ENCODE results near the gene CHAMP1. TPM values are rescaled to one million over a fixed set of nuclear protein-coding genes. Genes with fewer than 3 reads are reported as not detected.
A peak's percentile ranks its signal among the peaks of the same experiment; 100 is the strongest.

CHAMP1 gene
- total RNA-seq (10 to 100 TPM; 11.1 to 11.2 TPM), polyA plus RNA-seq (ENCODE audit: insufficient read length in 2 of 2) (10 to 100 TPM; 34.7 to 54.0 TPM)
- long read RNA-seq, donor 1, full-length matches to known transcripts = 22 of 22 reads
- long read RNA-seq, donor 1, partial matches to known transcripts = 0 of 22 reads
- long read RNA-seq, donor 1, other reads (novel, unspliced or antisense) = 0 of 22 reads
- long read RNA-seq, donor 2, full-length matches to known transcripts = 21 of 21 reads
- long read RNA-seq, donor 2, partial matches to known transcripts = 0 of 21 reads
- long read RNA-seq, donor 2, other reads (novel, unspliced or antisense) = 0 of 21 reads
- long read RNA-seq, donor 3, full-length matches to known transcripts = 22 of 22 reads
- long read RNA-seq, donor 3, partial matches to known transcripts = 0 of 22 reads
- long read RNA-seq, donor 3, other reads (novel, unspliced or antisense) = 0 of 22 reads
- long read RNA-seq, donor 4, full-length matches to known transcripts = 24 of 24 reads
- long read RNA-seq, donor 4, partial matches to known transcripts = 0 of 24 reads
- long read RNA-seq, donor 4, other reads (novel, unspliced or antisense) = 0 of 24 reads

- Histone ChIP-seq H3K4me3 (ENCODE audit: low read depth, low read length) (peak within 1 kb of the TSS; percentile 71), H3K36me3 (ENCODE audit: control insufficient read depth, insufficient read depth, low read length) (no peaks in the 10 kb centered on the region), H3K27ac (ENCODE audit: low read depth, low read length) (peak within 1 kb of the TSS; percentile 90), H3K27me3 (ENCODE audit: control insufficient read depth, insufficient read depth, low read length) (no peaks in the 10 kb centered on the region), H3K4me1 (ENCODE audit: control insufficient read depth, insufficient read depth, low read length) (peaks cover 27% of the 10 kb centered on the region), H3K9me3 (ENCODE audit: control insufficient read depth, insufficient read depth, low read length) (no peaks in the 10 kb centered on the region)
- peak; percentile 88 to 99 (median 94) for DNase-seq (ENCODE audit: low read depth in 4 of 6, low spot score in 6 of 6)
- WGBS (ENCODE audit: insufficient coverage) = under 1% methylated on average over 107 of the region's 107 CpGs
Measured at GRCh38 chr13:114314074-114314912, at the start of gene CHAMP1. CHAMP1 (plus strand) TSS chr13:114314503; CDS start chr13:114323843, 9,340 bp downstream.

GRCh38 chr13:114264886-114265611 lies 49.3 kb upstream of the CHAMP1 start:
- no peaks in the 10 kb centered on the region for H3K4me1 ChIP-seq (ENCODE audit: control insufficient read depth, insufficient read depth, low read length)
- no peak overlapping the region for H3K4me3 ChIP-seq (ENCODE audit: low read depth, low read length)
- no peak for DNase-seq (ENCODE audit: low read depth in 4 of 6, low spot score in 6 of 6)
- no peaks in the 10 kb centered on the region for H3K9me3 ChIP-seq (ENCODE audit: control insufficient read depth, insufficient read depth, low read length)
- 100% methylated on average over 2 of the region's 8 CpGs for WGBS (ENCODE audit: insufficient coverage)
- no peak overlapping the region for H3K27ac ChIP-seq (ENCODE audit: low read depth, low read length)
- H3K27me3 ChIP-seq (ENCODE audit: control insufficient read depth, insufficient read depth, low read length) = no peaks in the 10 kb centered on the region
- H3K36me3 ChIP-seq (ENCODE audit: control insufficient read depth, insufficient read depth, low read length) = peaks cover 60% of the 10 kb centered on the region

- DNase-seq (ENCODE audit: low read depth in 4 of 6, low spot score in 6 of 6) = no peak
- WGBS (ENCODE audit: insufficient coverage) = 100% methylated on average over 1 of the region's 5 CpGs
- H3K36me3 ChIP-seq (ENCODE audit: control insufficient read depth, insufficient read depth, low read length) = peaks cover 56% of the 10 kb centered on the region
Measured at GRCh38 chr13:114266241-114266640, 48.1 kb upstream of the CHAMP1 start.

GRCh38 chr13:114268344-114269280 lies 45.7 kb upstream of the CHAMP1 start:
- Histone ChIP-seq H3K4me3 (ENCODE audit: low read depth, low read length) (no peak overlapping the region), H3K27me3 (ENCODE audit: control insufficient read depth, insufficient read depth, low read length) (no peaks in the 10 kb centered on the region), H3K27ac (ENCODE audit: low read depth, low read length) (no peak overlapping the region), H3K36me3 (ENCODE audit: control insufficient read depth, insufficient read depth, low read length) (peaks cover 53% of the 10 kb centered on the region), H3K9me3 (ENCODE audit: control insufficient read depth, insufficient read depth, low read length) (no peaks in the 10 kb centered on the region), H3K4me1 (ENCODE audit: control insufficient read depth, insufficient read depth, low read length) (no peaks in the 10 kb centered on the region)
- WGBS (ENCODE audit: insufficient coverage) = 88% methylated on average over 3 of the region's 6 CpGs
- DNase-seq (ENCODE audit: low read depth in 4 of 6, low spot score in 6 of 6) = no peak

More at GRCh38 chr13:114266241-114266640, 48.1 kb upstream of the CHAMP1 start:
- Histone ChIP-seq H3K4me3 (ENCODE audit: low read depth, low read length) (no peak overlapping the region), H3K27ac (ENCODE audit: low read depth, low read length) (no peak overlapping the region), H3K9me3 (ENCODE audit: control insufficient read depth, insufficient read depth, low read length) (no peaks in the 10 kb centered on the region), H3K4me1 (ENCODE audit: control insufficient read depth, insufficient read depth, low read length) (no peaks in the 10 kb centered on the region), H3K27me3 (ENCODE audit: control insufficient read depth, insufficient read depth, low read length) (no peaks in the 10 kb centered on the region)

GRCh38 chr13:114269281-114269770 lies 45.0 kb upstream of the CHAMP1 start:
- DNase-seq (ENCODE audit: low read depth in 4 of 6, low spot score in 6 of 6) = no peak
- 100% methylated on average over 1 of the region's 4 CpGs for WGBS (ENCODE audit: insufficient coverage)
- Histone ChIP-seq H3K4me1 (ENCODE audit: control insufficient read depth, insufficient read depth, low read length) (no peaks in the 10 kb centered on the region), H3K27ac (ENCODE audit: low read depth, low read length) (no peak overlapping the region), H3K4me3 (ENCODE audit: low read depth, low read length) (no peak overlapping the region), H3K36me3 (ENCODE audit: control insufficient read depth, insufficient read depth, low read length) (peaks cover 53% of the 10 kb centered on the region), H3K9me3 (ENCODE audit: control insufficient read depth, insufficient read depth, low read length) (no peaks in the 10 kb centered on the region), H3K27me3 (ENCODE audit: control insufficient read depth, insufficient read depth, low read length) (no peaks in the 10 kb centered on the region)

- no peaks in the 10 kb centered on the region for H3K4me1 ChIP-seq (ENCODE audit: control insufficient read depth, insufficient read depth, low read length)
- no peak overlapping the region for H3K27ac ChIP-seq (ENCODE audit: low read depth, low read length)
- H3K36me3 ChIP-seq (ENCODE audit: control insufficient read depth, insufficient read depth, low read length) = peaks cover 39% of the 10 kb centered on the region
- H3K27me3 ChIP-seq (ENCODE audit: control insufficient read depth, insufficient read depth, low read length) = no peaks in the 10 kb centered on the region
- H3K9me3 ChIP-seq (ENCODE audit: control insufficient read depth, insufficient read depth, low read length) = no peaks in the 10 kb centered on the region
- no peak for DNase-seq (ENCODE audit: low read depth in 4 of 6, low spot score in 6 of 6)
- no peak overlapping the region for H3K4me3 ChIP-seq (ENCODE audit: low read depth, low read length)
- WGBS (ENCODE audit: insufficient coverage) = 88% methylated on average over 1 of the region's 2 CpGs
Measured at GRCh38 chr13:114272977-114273376, 41.3 kb upstream of the CHAMP1 start.

GRCh38 chr13:114275304-114275703 lies 39.0 kb upstream of the CHAMP1 start:
- DNase-seq (ENCODE audit: low read depth in 4 of 6, low spot score in 6 of 6) = no peak
- H3K9me3 ChIP-seq (ENCODE audit: control insufficient read depth, insufficient read depth, low read length) = no peaks in the 10 kb centered on the region
- 83% methylated on average over 1 of the region's 7 CpGs for WGBS (ENCODE audit: insufficient coverage)
- H3K27me3 ChIP-seq (ENCODE audit: control insufficient read depth, insufficient read depth, low read length) = no peaks in the 10 kb centered on the region
- H3K4me1 ChIP-seq (ENCODE audit: control insufficient read depth, insufficient read depth, low read length) = peaks cover 3% of the 10 kb centered on the region
- H3K4me3 ChIP-seq (ENCODE audit: low read depth, low read length) = no peak overlapping the region
- H3K36me3 ChIP-seq (ENCODE audit: control insufficient read depth, insufficient read depth, low read length) = peaks cover 25% of the 10 kb centered on the region
- no peak overlapping the region for H3K27ac ChIP-seq (ENCODE audit: low read depth, low read length)

- H3K27me3 ChIP-seq (ENCODE audit: control insufficient read depth, insufficient read depth, low read length) = no peaks in the 10 kb centered on the region
- H3K4me3 ChIP-seq (ENCODE audit: low read depth, low read length) = no peak overlapping the region
- peaks cover 15% of the 10 kb centered on the region for H3K36me3 ChIP-seq (ENCODE audit: control insufficient read depth, insufficient read depth, low read length)
- no peak overlapping the region for H3K27ac ChIP-seq (ENCODE audit: low read depth, low read length)
- H3K9me3 ChIP-seq (ENCODE audit: control insufficient read depth, insufficient read depth, low read length) = no peaks in the 10 kb centered on the region
- peaks cover 17% of the 10 kb centered on the region for H3K4me1 ChIP-seq (ENCODE audit: control insufficient read depth, insufficient read depth, low read length)
- DNase-seq (ENCODE audit: low read depth in 4 of 6, low spot score in 6 of 6) = no peak
- 60% methylated on average over 1 of the region's 4 CpGs for WGBS (ENCODE audit: insufficient coverage)
Measured at GRCh38 chr13:114279146-114279545, 35.2 kb upstream of the CHAMP1 start.

Data from spinal cord (tissue), 10 donors.